PC-3 (cell line): Measurements from ENCODE around the gene ZDHHC12. TPM values are rescaled to one million over a fixed set of nuclear protein-coding genes. Genes with fewer than 3 reads are reported as not detected.

Experiments used
- ATAC-seq: fragments of 200-7000 bp; cut with Tn5 transposase; 2 replicates; pipeline ENCODE4 v1.9.1; 2020; ENCODE audit warnings: mild to moderate bottlenecking, moderate library complexity
- BruUV-seq: library from RNA; stranded (reverse); fragments of 400-500 nt; replicated peaks from 2 replicates; lab custom pipeline; 2021; lab: Mats Ljungman, UMichigan
- CTCF ChIA-PET: fragments of 300-600 bp; sonication (Branson Sonifier 250); formaldehyde crosslinking; loops from one replicate; lab custom pipeline; 2022; ENCODE audit warnings: antibody characterized with exemption; lab: Charles Lee
- POLR2A ChIA-PET: fragments of 300-600 bp; sonication (Branson Sonifier 250); formaldehyde crosslinking; loops from one replicate; lab custom pipeline; 2022; ENCODE audit warnings: antibody characterized with exemption; ENCODE audit not compliant: unreplicated experiment; lab: Charles Lee
- DNase-seq: peaks from one replicate; pipeline ENCODE4 v3.0.0-alpha.2; 2015
- H2AFZ ChIP-seq: fragments of 300-600 bp; sonication (generic); 2 replicates; pipeline ENCODE4 v1.6.0; 2016; ENCODE audit warnings: antibody characterized with exemption, low read length
- H3F3A ChIP-seq: fragments of 300-600 bp; sonication (generic); one replicate; pipeline ENCODE4 v1.6.0; 2017; ENCODE audit warnings: antibody characterized with exemption, low read length, control low read depth, mild to moderate bottlenecking; ENCODE audit not compliant: unreplicated experiment
- H3K27ac ChIP-seq: fragments of 300-600 bp; sonication (generic); 2 replicates; pipeline ENCODE4 v1.5.1; 2016; ENCODE audit warnings: mild to moderate bottlenecking, low read length
- H3K27me3 ChIP-seq: fragments of 300-600 bp; sonication (generic); 2 replicates; pipeline ENCODE4 v1.6.1; 2016; ENCODE audit warnings: low read length, mixed read lengths
- H3K36me3 ChIP-seq: fragments of 300-600 bp; sonication (generic); 2 replicates; pipeline ENCODE4 v1.6.1; 2016; ENCODE audit warnings: low read depth, mixed run types, low read length, mixed read lengths
- H3K4me1 ChIP-seq: fragments of 300-600 bp; sonication (generic); 2 replicates; pipeline ENCODE4 v1.5.1; 2016; ENCODE audit warnings: low read length; ENCODE audit not compliant: insufficient read depth
- H3K4me2 ChIP-seq: fragments of 300-600 bp; sonication (generic); 2 replicates; pipeline ENCODE4 v1.6.0; 2016; ENCODE audit warnings: low read length
- H3K4me3 ChIP-seq: fragments of 300-600 bp; sonication (generic); 2 replicates; pipeline ENCODE4 v1.5.1; 2016; ENCODE audit warnings: mild to moderate bottlenecking, low read length, mixed read lengths
- H3K79me2 ChIP-seq: fragments of 300-600 bp; sonication (generic); 2 replicates; pipeline ENCODE4 v1.6.1; 2017; ENCODE audit warnings: low read length, mixed read lengths
- H3K9ac ChIP-seq: fragments of 300-600 bp; sonication (generic); 2 replicates; pipeline ENCODE4 v1.6.0; 2016; ENCODE audit warnings: mild to moderate bottlenecking, low read length
- H3K9me2 ChIP-seq: fragments of 300-600 bp; sonication (generic); replicated peaks from 2 replicates; pipeline ENCODE4 v1.6.1; 2016; ENCODE audit warnings: mixed run types, low read length, mixed read lengths
- H3K9me3 ChIP-seq: fragments of 300-600 bp; sonication (generic); 2 replicates; pipeline ENCODE4 v1.6.1; 2016; ENCODE audit warnings: low read length, mixed read lengths
- H4K20me1 ChIP-seq: fragments of 300-600 bp; sonication (generic); 2 replicates; pipeline ENCODE4 v1.6.1; 2016; ENCODE audit warnings: low read length, mixed read lengths
- EZH2 ChIP-seq: fragments of 300-600 bp; sonication (generic); IDR thresholded peaks from one replicate; pipeline ENCODE4 v1.6.1; 2017; ENCODE audit warnings: antibody characterized with exemption, mild to moderate bottlenecking, low read length; ENCODE audit not compliant: unreplicated experiment
- EZH2phosphoT487 ChIP-seq: fragments of 300-600 bp; sonication (generic); IDR thresholded peaks from 2 replicates; pipeline ENCODE4 v1.6.1; 2018; ENCODE audit warnings: mild to moderate bottlenecking, antibody characterized with exemption, low read length, borderline replicate concordance
- intact Hi-C: fragments of 100-400 bp; cut with micrococcal nuclease; formaldehyde crosslinking; loops from 2 replicates; pipeline ENCODE4 v1.9.0; 2023
- total RNA-seq: library from RNA; depleted of rRNA; stranded (reverse); fragments of >200 nt; gene quantifications from 2 replicates; pipeline ENCODE4 v1.2.3, GENCODE V29; 2014
- TF ChIP-seq, protein P1 (sequence below): fragments of 300-600 bp; sonication (generic); conservative IDR thresholded peaks from 2 replicates; pipeline ENCODE4 v1.5.1; 2017; ENCODE audit warnings: antibody characterized with exemption, low read depth, mild to moderate bottlenecking, low read length

The ZDHHC12 gene
- total RNA-seq, 1 experiment from 2014 or later: 86.1 TPM

GRCh38 chr9:128718475-128718874 lies 5.5 kb downstream of the ZDHHC12 start:
- no peaks in the 10 kb centered on the region for H4K20me1 ChIP-seq
- no peaks in the 10 kb centered on the region for H3K27me3 ChIP-seq
- no peaks in the 10 kb centered on the region for H3K4me1 ChIP-seq
- H3K27ac ChIP-seq: no peak overlapping the region
- ATAC-seq (no peak), DNase-seq (no peak)
- H3K9me3 ChIP-seq: no peaks in the 10 kb centered on the region
- H3K36me3 ChIP-seq: no peaks in the 10 kb centered on the region
- no peak overlapping the region for H3K4me2 ChIP-seq
- no peaks in the 10 kb centered on the region for H3K9me2 ChIP-seq
- ChIA-PET POLR2A (no interaction called here), CTCF (no interaction called here)
- BruUV-seq: no TSS peak
- no peak overlapping the region for H3K9ac ChIP-seq
- TF ChIP-seq EZH2phosphoT487: no peak
- TF ChIP-seq EZH2: no peak
- TF ChIP-seq, protein P1, sequence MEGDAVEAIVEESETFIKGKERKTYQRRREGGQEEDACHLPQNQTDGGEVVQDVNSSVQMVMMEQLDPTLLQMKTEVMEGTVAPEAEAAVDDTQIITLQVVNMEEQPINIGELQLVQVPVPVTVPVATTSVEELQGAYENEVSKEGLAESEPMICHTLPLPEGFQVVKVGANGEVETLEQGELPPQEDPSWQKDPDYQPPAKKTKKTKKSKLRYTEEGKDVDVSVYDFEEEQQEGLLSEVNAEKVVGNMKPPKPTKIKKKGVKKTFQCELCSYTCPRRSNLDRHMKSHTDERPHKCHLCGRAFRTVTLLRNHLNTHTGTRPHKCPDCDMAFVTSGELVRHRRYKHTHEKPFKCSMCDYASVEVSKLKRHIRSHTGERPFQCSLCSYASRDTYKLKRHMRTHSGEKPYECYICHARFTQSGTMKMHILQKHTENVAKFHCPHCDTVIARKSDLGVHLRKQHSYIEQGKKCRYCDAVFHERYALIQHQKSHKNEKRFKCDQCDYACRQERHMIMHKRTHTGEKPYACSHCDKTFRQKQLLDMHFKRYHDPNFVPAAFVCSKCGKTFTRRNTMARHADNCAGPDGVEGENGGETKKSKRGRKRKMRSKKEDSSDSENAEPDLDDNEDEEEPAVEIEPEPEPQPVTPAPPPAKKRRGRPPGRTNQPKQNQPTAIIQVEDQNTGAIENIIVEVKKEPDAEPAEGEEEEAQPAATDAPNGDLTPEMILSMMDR: no peak
- H3F3A ChIP-seq: no peaks in the 10 kb centered on the region
- no peak overlapping the region for H3K4me3 ChIP-seq
- no peak overlapping the region for H2AFZ ChIP-seq
- intact Hi-C loops: no loop called here
- H3K79me2 ChIP-seq: 0 out of 2 replicates have a peak, but pooled peaks cover 1% of the 10 kb centered on the region

DNA sequence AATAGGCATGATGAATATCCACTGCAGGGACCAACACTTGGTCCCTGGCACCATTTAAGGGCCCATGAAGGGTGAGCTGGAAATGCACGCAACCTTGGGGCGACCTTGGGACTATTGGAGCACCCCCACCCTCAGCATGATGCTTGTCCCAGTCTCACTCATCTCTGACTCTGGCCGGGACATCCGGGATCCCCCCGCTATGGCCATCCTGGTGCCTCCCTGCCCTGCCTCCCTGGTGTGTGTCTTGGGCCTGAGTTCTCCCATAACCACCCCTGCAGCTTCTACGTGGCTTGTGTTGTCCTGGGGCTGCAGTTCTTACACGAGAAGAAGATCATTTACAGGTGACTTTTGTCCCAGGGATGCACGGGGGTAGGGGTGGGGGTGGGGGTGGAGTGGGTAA lies 5.9 kb downstream of the ZDHHC12 start:
- CTCF ChIA-PET: no interaction called here
- TF ChIP-seq EZH2phosphoT487 (no peak), EZH2 (no peak)
- TF ChIP-seq, protein P1: no peak
- Histone ChIP-seq H3K4me2 (no peak overlapping the region), H2AFZ (no peak overlapping the region), H4K20me1 (no peaks in the 10 kb centered on the region), H3K9me3 (no peaks in the 10 kb centered on the region), H3K36me3 (no peaks in the 10 kb centered on the region), H3K27me3 (no peaks in the 10 kb centered on the region), H3K9ac (no peak overlapping the region), H3K9me2 (no peaks in the 10 kb centered on the region), H3K79me2 (no peaks in the 10 kb centered on the region), H3F3A (no peaks in the 10 kb centered on the region), H3K4me1 (no peaks in the 10 kb centered on the region), H3K4me3 (no peak overlapping the region), H3K27ac (no peak overlapping the region)
- DNase-seq: no peak
- no TSS peak for BruUV-seq
- POLR2A ChIA-PET: no interaction called here
- ATAC-seq: no peak
- intact Hi-C loops: no loop called here

- ChIA-PET POLR2A (no interaction called here), CTCF (no interaction called here)
- H3K4me3 ChIP-seq: no peak overlapping the region
- intact Hi-C loops: no loop called here
- no peaks in the 10 kb centered on the region for H3K79me2 ChIP-seq
- no peak for DNase-seq
- H3K4me1 ChIP-seq: no peaks in the 10 kb centered on the region
- no peak overlapping the region for H3K9ac ChIP-seq
- no peak overlapping the region for H2AFZ ChIP-seq
- no peak for TF ChIP-seq EZH2
- ATAC-seq: no peak
- H3K9me3 ChIP-seq: no peaks in the 10 kb centered on the region
- no peak overlapping the region for H3K4me2 ChIP-seq
- H3F3A ChIP-seq: no peaks in the 10 kb centered on the region
- no TSS peak for BruUV-seq
- no peaks in the 10 kb centered on the region for H3K36me3 ChIP-seq
- no peaks in the 10 kb centered on the region for H3K27me3 ChIP-seq
- H3K27ac ChIP-seq: no peak overlapping the region
- no peaks in the 10 kb centered on the region for H4K20me1 ChIP-seq
- H3K9me2 ChIP-seq: no peaks in the 10 kb centered on the region
Observed at GRCh38 chr9:128716581-128717254, 7.2 kb downstream of the ZDHHC12 start.
